Lung (tissue), 12 donors: ENCODE data around the gene PTPRD. TPM values are rescaled to one million over a fixed set of nuclear protein-coding genes. Genes with fewer than 3 reads are reported as not detected.

Source experiments
- ATAC-seq: fragments of 200-7000 bp; cut with Tn5 transposase; one replicate; pipeline ENCODE4 v1.9.1; 2020; ENCODE audit warnings: moderate number of reproducible peaks; ENCODE audit not compliant: insufficient read depth, low FRiP score
- DNase-seq, 3 donors: peaks; one replicate each; pipeline ENCODE4 v3.0.0-alpha.2; 2013 to 2017
- H3K27ac ChIP-seq, 2 donors: one replicate each; pipeline ENCODE4 v1.5.1; 2013; ENCODE audit warnings: mild to moderate bottlenecking in 2 of 2, moderate library complexity in 2 of 2, control low read depth in 1 of 2, inconsistent platforms in 1 of 2, low read depth in 1 of 2, low read length in 1 of 2
- H3K27me3 ChIP-seq, 3 donors: one replicate each; pipeline ENCODE4 v1.5.1; 2013; ENCODE audit warnings: low read length in 2 of 3; ENCODE audit not compliant: control insufficient read depth in 3 of 3, insufficient read depth in 3 of 3
- H3K36me3 ChIP-seq, 4 donors: one replicate each; pipeline ENCODE4 v1.5.1; 2013; ENCODE audit warnings: low read length in 4 of 4, mild to moderate bottlenecking in 1 of 4, moderate library complexity in 1 of 4; ENCODE audit not compliant: control insufficient read depth in 4 of 4, insufficient read depth in 4 of 4
- H3K4me1 ChIP-seq, 5 donors: one replicate each; pipeline ENCODE4 v1.5.1; 2013; ENCODE audit warnings: low read length in 5 of 5, mild to moderate bottlenecking in 2 of 5, moderate library complexity in 1 of 5; ENCODE audit not compliant: control insufficient read depth in 5 of 5, insufficient read depth in 5 of 5
- H3K4me3 ChIP-seq: one replicate; pipeline ENCODE4 v1.5.1; 2013; ENCODE audit warnings: mild to moderate bottlenecking, control low read depth, moderate library complexity
- H3K9ac ChIP-seq, 2 donors: one replicate each; pipeline ENCODE4 v1.5.1; 2013; ENCODE audit warnings: low read length in 2 of 2, control low read depth in 1 of 2; ENCODE audit not compliant: insufficient read depth in 1 of 2
- H3K9me3 ChIP-seq, 4 donors: one replicate each; pipeline ENCODE4 v1.5.1; 2013; ENCODE audit warnings: low read length in 3 of 4, mild to moderate bottlenecking in 1 of 4, moderate library complexity in 1 of 4; ENCODE audit not compliant: control insufficient read depth in 4 of 4, insufficient read depth in 3 of 4
- CTCF ChIP-seq: IDR thresholded peaks from 2 replicates; pipeline ENCODE4 v1.5.1; 2012; ENCODE audit warnings: mild to moderate bottlenecking; ENCODE audit errors: control extremely low read depth, extremely low read depth
- WGBS, 2 donors: extraction: QIAGEN DNeasy Blood & Tissue Kit; methylation state at CpG; one replicate each; pipeline ENCODE4 v1.1.7; 2013; 5-methylcytosine and 5-hydroxymethylcytosine counted together
- polyA plus RNA-seq, 2 donors: library from polyadenylated mRNA; stranded (reverse); fragments of 200-250 nt; gene quantifications; one replicate each; pipeline ENCODE4 v1.2.1, GENCODE V29; 2013
- total RNA-seq, 2 donors: library from RNA; depleted of rRNA in 1 of 2; stranded (reverse); fragments of >200 nt in 1 of 2; gene quantifications; one replicate each; pipeline ENCODE4 v1.2.1, GENCODE V29; 2014 to 2021
- donor health status: control.
- donor health status: control.
- donor health status: Bipolar disorder and iron deficiency.
- donor health status: healthy.
- donor health status: DM: yes; HTN: yes; CAD: no.

Gene PTPRD
- total and polyA plus RNA-seq, 4 donors, result 1.9 to 145 (median 13.7) TPM

- WGBS, 2 donors, result 68 to 80% methylated on average over 5 of the region's 5 CpGs
- Histone ChIP-seq H3K9me3 (no peaks in the 10 kb centered on the region), H3K27me3 (no peaks in the 10 kb centered on the region), H3K27ac (no peak overlapping the region), H3K4me1 (peaks cover 0 to 7% (median 0%) of the 10 kb centered on the region in 5 donors), H3K36me3 (peaks cover 0 to 18% (median 0%) of the 10 kb centered on the region in 4 donors), H3K4me3 (no peak overlapping the region), H3K9ac (no peak overlapping the region)
- DNase-seq (no peak), ATAC-seq (no peak)
- TF ChIP-seq CTCF, result no peak
Measured at GRCh38 chr9:8338767-8339510, 2273.9 kb downstream of the PTPRD start.

- no peak for TF ChIP-seq CTCF
- Histone ChIP-seq H3K4me1 (peaks cover 0 to 7% (median 0%) of the 10 kb centered on the region in 5 donors), H3K4me3 (no peak overlapping the region), H3K9me3 (no peaks in the 10 kb centered on the region), H3K9ac (no peak overlapping the region), H3K27ac (no peak overlapping the region), H3K27me3 (no peaks in the 10 kb centered on the region), H3K36me3 (peaks cover 0 to 17% (median 0%) of the 10 kb centered on the region in 4 donors)
- ATAC-seq, result no peak
- 74 to 82% methylated on average over 4 of the region's 4 CpGs for WGBS, 2 donors
- peak in 2 of 3 donors; percentile 18 to 32 for DNase-seq
Measured at GRCh38 chr9:8337834-8338766, 2274.7 kb downstream of the PTPRD start.

- TF ChIP-seq CTCF, result no peak
- Histone ChIP-seq H3K4me3 (no peak overlapping the region), H3K9me3 (no peaks in the 10 kb centered on the region), H3K4me1 (no peaks in the 10 kb centered on the region), H3K27me3 (no peaks in the 10 kb centered on the region), H3K36me3 (peaks cover 0 to 16% (median 7%) of the 10 kb centered on the region in 4 donors), H3K9ac (no peak overlapping the region), H3K27ac (no peak overlapping the region)
- ATAC-seq (no peak), DNase-seq (no peak)
- WGBS, 2 donors, result 82 to 88% methylated on average over 2 of the region's 2 CpGs
Measured at GRCh38 chr9:8332871-8333270, 2279.9 kb downstream of the PTPRD start.
